Hippocampal formation (tissue), 2 donors: ENCODE data around the gene CWF19L1.

Experiments used
- DNase-seq, 2 donors: peaks; one replicate each; lab custom pipeline; 2025; lab: John Stamatoyannopoulos, UW

CWF19L1 gene

DNA sequence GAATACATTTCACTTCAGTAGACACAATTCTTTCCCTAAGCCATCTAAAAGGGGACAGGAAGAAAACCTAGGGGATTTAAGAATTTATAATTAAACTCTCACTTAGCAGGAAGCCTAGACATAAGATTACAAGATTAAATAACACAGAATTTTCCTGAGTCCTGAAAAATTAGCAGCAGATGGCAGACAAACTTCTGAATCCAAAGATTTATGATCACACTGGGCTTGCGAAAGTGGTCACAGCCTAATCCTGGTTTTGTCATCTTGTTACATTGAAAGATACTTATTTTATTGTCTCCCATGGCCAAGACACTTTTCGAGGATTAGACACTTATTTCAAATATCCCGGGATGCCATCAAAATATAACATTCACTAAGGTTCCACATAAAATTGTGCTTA, 84.5 kb downstream of the CWF19L1 start:
- DNase-seq, result no peak
